Activated gamma-delta T cell (primary cell): ENCODE measurements around the gene STMN3.
"Not testable (repeated sequence)": the region's sequence is repeated elsewhere in the genome, so short reads cannot be mapped to it uniquely, and the experiment has no call there.

Source experiments
- DNase-seq: peaks from one replicate; lab custom pipeline; 2025; lab: John Stamatoyannopoulos, UW

Gene STMN3

DNA sequence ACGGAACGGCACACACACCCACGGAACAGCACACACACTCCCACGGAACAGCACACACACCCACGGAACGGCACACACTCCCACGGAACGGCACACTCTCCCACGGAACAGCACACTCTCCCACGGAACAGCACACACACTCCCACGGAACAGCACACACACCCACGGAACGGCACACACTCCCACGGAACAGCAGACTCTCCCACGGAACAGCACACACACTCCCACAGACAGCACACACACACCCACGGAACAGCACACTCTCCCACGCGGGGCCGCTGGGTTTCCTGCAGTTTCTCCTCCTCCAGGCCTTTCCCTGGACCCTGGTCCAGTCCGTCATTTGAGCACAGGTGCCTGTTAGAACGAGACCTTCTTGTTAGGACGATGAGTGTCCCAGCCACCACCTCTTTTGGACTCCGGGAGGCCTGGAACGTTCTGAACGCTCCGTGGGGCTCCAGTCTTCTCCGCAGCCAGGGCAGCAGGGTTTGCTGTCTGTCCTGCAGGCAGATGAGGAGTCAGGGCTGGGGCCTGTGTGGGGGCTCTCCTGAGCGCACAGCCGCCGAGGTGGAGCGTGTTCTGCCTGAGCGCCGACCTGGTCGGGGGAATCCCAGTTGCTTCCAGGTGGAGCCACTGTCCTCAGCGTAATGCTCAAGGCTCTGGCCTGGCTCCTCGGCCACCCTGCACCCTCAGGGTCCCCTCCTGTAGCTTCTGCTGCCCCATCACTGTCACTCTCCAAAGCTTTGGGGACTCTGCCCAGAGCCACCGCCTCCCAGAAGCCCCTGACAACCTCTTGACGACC lies 25.6 kb upstream of the STMN3 start:
- no peak for DNase-seq

DNA sequence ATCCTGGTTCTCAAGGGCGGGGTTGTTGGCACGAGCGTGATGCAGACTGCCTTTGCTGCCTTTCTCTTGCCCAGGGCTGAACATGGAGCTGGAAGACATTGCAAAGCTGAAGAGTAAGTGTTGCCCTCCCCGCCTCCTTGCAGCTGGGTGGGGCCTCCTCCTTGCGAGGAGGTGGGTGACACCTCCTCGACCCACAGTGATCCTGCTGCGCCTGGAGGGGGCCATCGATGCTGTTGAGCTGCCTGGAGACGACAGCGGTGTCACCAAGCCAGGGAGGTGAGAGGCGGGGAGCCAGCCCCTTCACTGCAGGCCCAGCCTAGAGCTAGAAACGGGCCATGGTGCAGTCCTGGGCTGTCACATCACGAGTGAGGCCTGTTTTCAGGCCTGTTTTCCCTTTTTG lies 24.8 kb upstream of the STMN3 start:
- no peak for DNase-seq

DNA sequence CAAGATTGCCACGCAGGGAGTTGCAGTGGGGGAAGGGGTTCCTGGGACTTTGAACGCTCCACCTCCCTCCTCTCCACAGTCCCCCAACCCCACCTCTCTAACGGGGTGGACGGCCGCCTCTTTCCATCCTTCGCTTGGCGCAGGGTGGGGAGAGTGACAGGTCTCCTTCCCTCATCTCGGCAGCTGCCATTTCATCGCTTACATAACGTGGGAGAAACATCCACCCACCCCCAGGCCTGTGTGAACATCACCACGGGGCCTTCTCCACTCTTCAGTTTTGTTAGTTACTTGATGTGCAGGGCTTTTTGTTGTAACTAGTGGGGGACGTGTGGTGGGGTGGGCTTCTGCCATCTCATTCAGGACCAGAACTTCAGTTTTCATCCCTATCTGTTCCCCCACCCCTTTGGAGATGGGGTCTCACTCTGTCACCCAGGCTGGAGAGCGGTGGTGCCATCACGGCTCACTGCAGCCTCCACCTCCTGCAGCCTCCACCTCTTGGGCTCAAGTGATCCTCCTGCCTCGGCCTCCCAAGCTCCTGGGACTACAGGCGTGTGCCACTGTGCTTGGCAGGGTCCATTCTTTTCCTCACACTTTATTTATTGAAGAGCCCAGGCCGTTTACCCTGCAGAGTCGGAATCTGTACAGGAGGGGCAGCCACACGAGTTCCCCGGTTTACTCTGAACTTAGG lies 22.6 kb upstream of the STMN3 start:
- DNase-seq, result no peak

- DNase-seq, result no peak
Measured at GRCh38 chr20:63673951-63674350, 20.7 kb upstream of the STMN3 start.

GRCh38 chr20:63672666-63673065 lies 19.4 kb upstream of the STMN3 start:
- no peak for DNase-seq

DNA sequence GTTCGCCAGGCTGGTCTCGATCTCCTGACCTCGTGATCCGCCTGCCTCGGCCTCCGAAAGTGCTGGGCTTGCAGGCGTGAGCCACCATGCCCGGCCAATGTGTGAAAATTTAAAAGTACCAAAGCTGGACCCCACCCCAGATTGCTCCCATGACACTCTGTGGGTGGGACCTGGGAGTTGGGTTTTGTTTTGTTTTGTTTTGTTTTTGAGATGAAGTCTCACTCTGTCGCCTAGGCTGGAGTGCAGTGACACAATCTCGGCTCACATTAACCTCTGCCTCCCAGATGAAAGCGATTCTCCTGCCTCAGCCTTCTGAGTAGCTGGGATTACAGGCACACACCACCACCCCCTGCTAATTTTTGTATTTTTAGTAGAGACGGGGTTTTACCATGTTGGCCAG lies 18.5 kb upstream of the STMN3 start:
- DNase-seq, result not testable (repeated sequence)

GRCh38 chr20:63668351-63668750 lies 15.1 kb upstream of the STMN3 start:
- no peak for DNase-seq

DNA sequence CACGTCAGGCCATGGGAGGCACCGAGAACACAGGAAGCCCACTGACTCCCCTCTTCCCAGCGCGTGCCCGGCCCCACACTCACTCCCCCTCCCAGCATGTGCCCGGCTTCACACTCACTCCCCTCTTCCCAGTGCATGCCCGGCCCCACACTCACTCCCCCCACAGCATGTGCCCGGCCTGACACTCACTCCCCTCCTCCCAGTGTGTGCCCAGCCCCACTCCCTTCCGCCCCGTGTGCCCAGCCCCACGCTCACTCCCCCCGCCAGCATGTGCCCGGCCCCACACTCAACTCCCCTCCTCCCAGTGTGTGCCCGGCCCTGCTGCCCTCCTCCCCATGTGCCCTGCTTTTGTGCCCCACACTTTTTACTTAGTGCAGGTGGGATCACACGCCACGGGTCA lies 14.6 kb upstream of the STMN3 start:
- no peak for DNase-seq

- no peak for DNase-seq
Measured at GRCh38 chr20:63665708-63666107, 12.5 kb upstream of the STMN3 start.

GRCh38 chr20:63664861-63665594 lies 11.8 kb upstream of the STMN3 start:
- no peak for DNase-seq

GRCh38 chr20:63664143-63664851 lies 11.1 kb upstream of the STMN3 start:
- no peak for DNase-seq

DNA sequence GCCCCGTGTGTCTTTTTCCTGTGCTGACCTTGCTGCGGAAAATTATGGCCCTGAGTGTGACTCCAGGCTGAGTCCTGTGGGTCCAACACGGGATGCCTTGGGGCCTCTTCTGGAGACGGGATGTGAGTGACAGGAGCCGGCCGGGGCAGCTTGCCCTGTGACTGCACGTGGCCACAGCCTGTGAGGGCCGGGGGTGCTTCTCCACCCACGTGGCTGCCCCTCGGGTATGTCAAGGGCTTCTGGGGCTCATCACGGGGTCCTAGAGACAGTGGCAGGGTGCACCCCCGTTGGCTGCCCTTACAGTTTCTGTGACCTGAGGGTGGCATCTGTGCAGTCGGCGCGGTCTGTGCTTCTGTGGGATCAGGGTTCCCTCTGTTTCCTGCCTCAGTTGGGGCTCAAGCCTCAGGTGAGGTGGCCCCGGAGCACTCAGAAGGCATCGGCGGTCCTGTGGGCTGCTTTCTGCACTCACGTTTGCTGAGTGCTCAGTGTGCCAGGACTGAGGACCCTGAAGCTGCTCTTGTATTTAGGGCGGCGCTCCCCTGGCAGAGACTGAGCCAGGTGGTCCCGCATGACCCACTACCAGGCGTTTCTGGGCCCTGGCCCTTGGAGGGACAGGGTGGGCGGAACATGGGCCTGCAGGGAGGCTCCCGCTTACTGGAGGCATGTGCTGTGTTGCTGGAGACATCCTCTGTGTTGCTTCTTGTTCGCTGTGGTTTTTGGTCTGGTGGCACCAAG lies 10.3 kb upstream of the STMN3 start:
- DNase-seq, result no peak

GRCh38 chr20:63662813-63663189 lies 9.6 kb upstream of the STMN3 start:
- DNase-seq, result no peak

DNA sequence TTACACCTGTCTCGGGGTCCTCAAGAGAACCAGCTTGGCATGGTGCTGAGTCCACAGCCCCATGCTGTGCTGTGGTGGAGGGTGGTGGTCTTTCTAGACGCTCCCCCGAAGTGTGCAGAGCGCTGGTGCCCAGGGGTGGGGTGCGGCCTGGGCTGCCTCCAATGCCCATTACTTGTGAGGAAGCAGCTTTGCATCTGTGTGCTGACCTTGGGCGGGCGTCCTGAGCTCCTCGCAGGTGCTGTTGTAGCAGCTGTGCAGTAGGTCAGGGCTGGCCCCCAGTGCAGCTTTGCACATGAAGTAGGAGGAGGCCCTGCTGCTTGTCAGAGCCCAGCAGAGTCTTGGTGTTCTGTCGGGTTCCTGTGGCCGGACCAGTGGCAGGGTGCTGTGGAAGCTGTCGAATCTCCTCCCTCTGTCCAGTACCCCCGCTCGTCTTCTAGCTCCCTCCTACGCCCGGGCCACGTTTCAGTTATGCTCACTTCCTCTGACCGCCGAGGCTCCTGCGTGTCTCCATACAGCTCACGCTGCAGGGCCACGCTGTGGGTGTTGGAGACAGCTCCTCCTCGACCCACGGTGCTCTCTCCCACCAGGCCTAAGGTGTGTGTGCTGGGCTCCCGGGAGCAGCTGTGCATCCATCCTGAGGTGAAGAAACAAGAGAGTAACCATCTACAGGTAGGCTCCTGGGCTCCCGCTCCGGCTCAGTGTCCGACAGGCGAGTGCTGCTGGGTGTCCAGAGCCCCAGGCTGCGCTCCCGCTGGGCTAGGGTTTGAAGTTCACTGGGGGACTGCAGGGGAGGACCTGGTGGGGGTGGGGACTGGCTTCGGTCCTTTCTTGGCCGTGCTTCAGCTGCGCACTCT lies 9.0 kb upstream of the STMN3 start:
- DNase-seq, result no peak

GRCh38 chr20:63661108-63661507 lies 7.9 kb upstream of the STMN3 start:
- DNase-seq, result no peak

GRCh38 chr20:63660622-63661021 lies 7.4 kb upstream of the STMN3 start:
- no peak for DNase-seq

DNA sequence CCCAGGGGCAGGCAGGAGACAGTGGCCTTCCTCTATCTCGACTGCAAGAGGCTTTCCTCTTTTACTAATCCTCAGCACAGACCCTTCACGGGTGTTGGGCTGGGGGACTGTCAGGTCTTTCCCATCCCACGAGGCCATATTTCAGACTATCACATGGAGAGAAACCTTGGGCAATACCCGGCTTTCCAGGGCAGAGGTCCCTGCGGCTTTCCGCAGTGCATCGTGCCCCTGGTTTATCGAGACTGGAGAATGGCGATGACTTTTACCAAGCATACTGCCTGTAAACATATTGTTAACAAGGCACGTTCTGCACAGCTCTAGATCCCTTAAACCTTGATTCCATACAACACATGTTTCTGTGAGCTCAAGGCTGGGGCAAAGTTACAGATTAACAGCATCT lies 7.0 kb upstream of the STMN3 start:
- DNase-seq, result not testable (repeated sequence)

GRCh38 chr20:63659370-63659769 lies 6.1 kb upstream of the STMN3 start:
- DNase-seq, result no peak

- DNase-seq, result no peak
Measured at GRCh38 chr20:63658749-63659187, 5.5 kb upstream of the STMN3 start.

GRCh38 chr20:63657937-63658748 lies 4.9 kb upstream of the STMN3 start, which contains the start of gene RTEL1:
TSS of gene RTEL1 (plus strand) at chr20:63658312. CDS start at chr20:63659403, 1,091 bp downstream.
- DNase-seq, result peak; percentile 73
